Measurements from ENCODE around the gene RSPRY1. TPM values are rescaled to one million over a fixed set of nuclear protein-coding genes. Genes with fewer than 3 reads are reported as not detected.

RSPRY1 gene
- total and polyA plus RNA-seq, 2 donors (not counting 1 experiment from before 2014, with no cell fraction given), result 36.5 to 51.9 TPM

- Histone ChIP-seq H3K4me2 (ENCODE audit: extremely low read depth, insufficient read depth, low read length) (no peak overlapping the region), H3K4me1 (ENCODE audit: control insufficient read depth, extremely low read depth, insufficient read depth, low read length) (no peaks in the 10 kb centered on the region), H3K27me3 (ENCODE audit: control insufficient read depth, insufficient read depth, low read length) (no peaks in the 10 kb centered on the region), H3K36me3 (ENCODE audit: control insufficient read depth, insufficient read depth, low read length) (no peaks in the 10 kb centered on the region), H2AFZ (ENCODE audit: low read length) (no peak overlapping the region), H3K27ac (ENCODE audit: insufficient read depth, low read length) (no peak overlapping the region), H4K20me1 (ENCODE audit: control insufficient read depth, extremely low read depth, insufficient read depth, low read length) (no peaks in the 10 kb centered on the region), H3K4me3 (replicated peaks in 1 of 4; ENCODE audit: control extremely low read depth in 1 of 4, insufficient read depth in 1 of 4, low read depth in 3 of 4, low read length in 4 of 4) (no peak overlapping the region), H3K9me3 (ENCODE audit: control insufficient read depth, insufficient read depth, low read depth, low read length) (no peaks in the 10 kb centered on the region), H3K9ac (ENCODE audit: insufficient read depth, low read length) (no peak overlapping the region), H3K79me2 (ENCODE audit: control insufficient read depth, insufficient read depth, low read length) (no peaks in the 10 kb centered on the region)
- no peak for DNase-seq (ENCODE audit: low read depth in 2 of 2)
- TF ChIP-seq CTCF (conservative IDR thresholded peaks at IDR 0.05 in 1 of 2, IDR thresholded peaks at IDR 0.05 in 1 of 2; ENCODE audit: low read depth in 1 of 2, low read length in 2 of 2) (no peak), EZH2 (IDR thresholded peaks at IDR 0.05; ENCODE audit: low read length, missing control alignments) (no peak)
These were observed 72.2 kb downstream of the RSPRY1 start for GRCh38 chr16:57258226-57258909.

- no peaks in the 10 kb centered on the region for H3K27me3 ChIP-seq (ENCODE audit: control insufficient read depth, insufficient read depth, low read length)
- H4K20me1 ChIP-seq (ENCODE audit: control insufficient read depth, extremely low read depth, insufficient read depth, low read length), result no peaks in the 10 kb centered on the region
- no peaks in the 10 kb centered on the region for H3K79me2 ChIP-seq (ENCODE audit: control insufficient read depth, insufficient read depth, low read length)
- H3K4me3 ChIP-seq (replicated peaks in 1 of 4; ENCODE audit: control extremely low read depth in 1 of 4, insufficient read depth in 1 of 4, low read depth in 3 of 4, low read length in 4 of 4), result no peak overlapping the region
- H3K36me3 ChIP-seq (ENCODE audit: control insufficient read depth, insufficient read depth, low read length), result no peaks in the 10 kb centered on the region
- no peak overlapping the region for H3K27ac ChIP-seq (ENCODE audit: insufficient read depth, low read length)
- DNase-seq (ENCODE audit: low read depth in 2 of 2), result no peak
- TF ChIP-seq EZH2 (IDR thresholded peaks at IDR 0.05; ENCODE audit: low read length, missing control alignments) (no peak), CTCF (conservative IDR thresholded peaks at IDR 0.05 in 1 of 2, IDR thresholded peaks at IDR 0.05 in 1 of 2; ENCODE audit: low read depth in 1 of 2, low read length in 2 of 2) (no peak)
- no peaks in the 10 kb centered on the region for H3K4me1 ChIP-seq (ENCODE audit: control insufficient read depth, extremely low read depth, insufficient read depth, low read length)
- H3K9ac ChIP-seq (ENCODE audit: insufficient read depth, low read length), result no peak overlapping the region
- H3K4me2 ChIP-seq (ENCODE audit: extremely low read depth, insufficient read depth, low read length), result no peak overlapping the region
- H3K9me3 ChIP-seq (ENCODE audit: control insufficient read depth, insufficient read depth, low read depth, low read length), result no peaks in the 10 kb centered on the region
- no peak overlapping the region for H2AFZ ChIP-seq (ENCODE audit: low read length)
These were observed 72.9 kb downstream of the RSPRY1 start for GRCh38 chr16:57258910-57259475.

GRCh38 chr16:57260294-57260929 lies 74.3 kb downstream of the RSPRY1 start:
- H3K4me1 ChIP-seq (ENCODE audit: control insufficient read depth, extremely low read depth, insufficient read depth, low read length), result no peaks in the 10 kb centered on the region
- peak overlapping the region in 1 of 4 experiments; percentile 25 for H3K4me3 ChIP-seq (replicated peaks in 1 of 4; ENCODE audit: control extremely low read depth in 1 of 4, insufficient read depth in 1 of 4, low read depth in 3 of 4, low read length in 4 of 4)
- TF ChIP-seq EZH2 (IDR thresholded peaks at IDR 0.05; ENCODE audit: low read length, missing control alignments) (no peak), CTCF (conservative IDR thresholded peaks at IDR 0.05 in 1 of 2, IDR thresholded peaks at IDR 0.05 in 1 of 2; ENCODE audit: low read depth in 1 of 2, low read length in 2 of 2) (no peak)
- no peaks in the 10 kb centered on the region for H3K27me3 ChIP-seq (ENCODE audit: control insufficient read depth, insufficient read depth, low read length)
- H4K20me1 ChIP-seq (ENCODE audit: control insufficient read depth, extremely low read depth, insufficient read depth, low read length), result no peaks in the 10 kb centered on the region
- H3K9me3 ChIP-seq (ENCODE audit: control insufficient read depth, insufficient read depth, low read depth, low read length), result no peaks in the 10 kb centered on the region
- H3K9ac ChIP-seq (ENCODE audit: insufficient read depth, low read length), result no peak overlapping the region
- peak overlapping the region; percentile 64 for H3K4me2 ChIP-seq (ENCODE audit: extremely low read depth, insufficient read depth, low read length)
- peak; percentile 66 to 79 for DNase-seq (ENCODE audit: low read depth in 2 of 2)
- no peaks in the 10 kb centered on the region for H3K79me2 ChIP-seq (ENCODE audit: control insufficient read depth, insufficient read depth, low read length)
- H3K36me3 ChIP-seq (ENCODE audit: control insufficient read depth, insufficient read depth, low read length), result no peaks in the 10 kb centered on the region
- peak overlapping the region; percentile 56 for H2AFZ ChIP-seq (ENCODE audit: low read length)
- H3K27ac ChIP-seq (ENCODE audit: insufficient read depth, low read length), result peak overlapping the region; percentile 14

All from fibroblast of lung (primary cell).